PFSK-1 (cell line): ENCODE data around the gene FBP2.

ENCODE experiments used
- POLR2AphosphoS5 ChIP-seq: IDR thresholded peaks from 2 replicates; pipeline ENCODE4 v1.6.1; 2012; ENCODE audit warnings: low read depth, mild to moderate bottlenecking, control low read depth, low read length, moderate library complexity
- REST ChIP-seq, 2 experiments: IDR thresholded peaks; 2 replicates each; pipeline versions ENCODE4 v1.6.1 to v1.8.0; 2011 to 2012; ENCODE audit warnings: low read depth in 2 of 2, low read length in 2 of 2, control low read depth in 1 of 2, inconsistent platforms in 1 of 2, mild to moderate bottlenecking in 1 of 2, moderate library complexity in 1 of 2; ENCODE audit not compliant: insufficient read depth in 1 of 2
- SIN3A ChIP-seq: IDR thresholded peaks from 2 replicates; pipeline ENCODE4 v1.6.1; 2012; ENCODE audit warnings: mild to moderate bottlenecking, low read length, moderate library complexity, borderline replicate concordance; ENCODE audit not compliant: insufficient read depth
- TAF1 ChIP-seq: IDR thresholded peaks from 2 replicates; pipeline ENCODE4 v1.6.1; 2012; ENCODE audit warnings: low read length, control low read depth, borderline replicate concordance; ENCODE audit not compliant: insufficient read depth

DNA sequence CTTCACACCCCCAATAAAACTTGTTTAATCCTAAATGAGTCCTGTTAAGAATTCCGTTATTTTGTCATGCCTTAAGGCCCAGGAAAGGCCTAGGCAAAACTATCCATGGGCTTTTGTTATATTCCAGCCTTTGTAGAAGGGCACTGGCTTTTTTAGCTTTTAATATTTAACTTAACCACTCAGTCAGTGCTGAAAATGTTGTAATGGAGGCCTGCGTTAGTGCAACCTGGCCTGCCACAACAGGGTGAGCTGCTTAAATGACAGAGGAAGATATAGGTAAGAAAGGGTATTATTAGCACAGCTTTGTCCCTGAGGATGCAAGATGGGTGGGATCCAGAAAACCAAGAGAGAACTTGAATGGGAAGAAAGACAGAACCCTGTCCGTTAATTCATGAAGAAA lies 78.9 kb downstream of the FBP2 start:
- TF ChIP-seq REST (IDR thresholded peaks at IDR 0.05; ENCODE audit: insufficient read depth in 1 of 2, low read depth in 2 of 2, low read length in 2 of 2), result no peak
- no peak for TF ChIP-seq POLR2AphosphoS5
- no peak for TF ChIP-seq SIN3A
- no peak for TF ChIP-seq TAF1
